Activated CD4-positive, alpha-beta T cell treated with anti-CD3 and anti-CD28 coated beads, Interleukin-2, amount 10 ng/mL, durations not matched to agents 7 days and 5 days (primary cell): ENCODE results near the gene SPAG7. TPM values are rescaled to one million over a fixed set of nuclear protein-coding genes. Genes with fewer than 3 reads are reported as not detected.
"Not testable (repeated sequence)": the region's sequence is repeated elsewhere in the genome, so short reads cannot be mapped to it uniquely, and the experiment has no call there.

Source experiments
- CTCF ChIA-PET: fragments of 350-600 bp; sonication (Branson Sonifier 250); formaldehyde crosslinking; loops from one replicate; lab custom pipeline; 2021; ENCODE audit warnings: antibody characterized with exemption; lab: Charles Lee
- POLR2A ChIA-PET: fragments of 350-600 bp; sonication (Branson Sonifier 250); formaldehyde crosslinking; loops from one replicate; lab custom pipeline; 2021; ENCODE audit warnings: antibody characterized with exemption; lab: Charles Lee
- DNase-seq: peaks from one replicate; pipeline ENCODE4 v3.0.0-alpha.2; 2020
- H3K27ac Mint-ChIP-seq: one replicate; pipeline ENCODE4 v1.8.0; 2021; ENCODE audit warnings: mild to moderate bottlenecking, moderate library complexity, mixed read lengths
- H3K27me3 Mint-ChIP-seq: one replicate; pipeline ENCODE4 v1.8.0; 2021; ENCODE audit warnings: mixed read lengths
- H3K36me3 Mint-ChIP-seq: one replicate; pipeline ENCODE4 v1.8.0; 2021; ENCODE audit warnings: low read depth, mixed read lengths
- H3K4me1 Mint-ChIP-seq: one replicate; pipeline ENCODE4 v1.8.0; 2021; ENCODE audit warnings: mixed read lengths
- H3K4me3 Mint-ChIP-seq: one replicate; pipeline ENCODE4 v1.8.0; 2021; ENCODE audit warnings: mild to moderate bottlenecking, moderate library complexity, mixed read lengths
- H3K9me3 Mint-ChIP-seq: one replicate; pipeline ENCODE4 v1.8.0; 2021; ENCODE audit warnings: mixed read lengths
- microRNA-seq: library from miRNA; unstranded; fragments of <30 nt; microRNA quantifications from one replicate; pipeline ENCODE4 v1.2.0, GENCODE V29; 2021; ENCODE audit warnings: borderline microRNAs expressed, borderline replicate concordance
- total RNA-seq, 2 experiments: library from RNA; stranded (reverse); gene quantifications; one replicate each; pipeline ENCODE4 v1.2.3, GENCODE V29; 2021

Gene SPAG7
- total RNA-seq, 2 experiments from 2014 or later, result 47.7 to 53.6 TPM

DNA sequence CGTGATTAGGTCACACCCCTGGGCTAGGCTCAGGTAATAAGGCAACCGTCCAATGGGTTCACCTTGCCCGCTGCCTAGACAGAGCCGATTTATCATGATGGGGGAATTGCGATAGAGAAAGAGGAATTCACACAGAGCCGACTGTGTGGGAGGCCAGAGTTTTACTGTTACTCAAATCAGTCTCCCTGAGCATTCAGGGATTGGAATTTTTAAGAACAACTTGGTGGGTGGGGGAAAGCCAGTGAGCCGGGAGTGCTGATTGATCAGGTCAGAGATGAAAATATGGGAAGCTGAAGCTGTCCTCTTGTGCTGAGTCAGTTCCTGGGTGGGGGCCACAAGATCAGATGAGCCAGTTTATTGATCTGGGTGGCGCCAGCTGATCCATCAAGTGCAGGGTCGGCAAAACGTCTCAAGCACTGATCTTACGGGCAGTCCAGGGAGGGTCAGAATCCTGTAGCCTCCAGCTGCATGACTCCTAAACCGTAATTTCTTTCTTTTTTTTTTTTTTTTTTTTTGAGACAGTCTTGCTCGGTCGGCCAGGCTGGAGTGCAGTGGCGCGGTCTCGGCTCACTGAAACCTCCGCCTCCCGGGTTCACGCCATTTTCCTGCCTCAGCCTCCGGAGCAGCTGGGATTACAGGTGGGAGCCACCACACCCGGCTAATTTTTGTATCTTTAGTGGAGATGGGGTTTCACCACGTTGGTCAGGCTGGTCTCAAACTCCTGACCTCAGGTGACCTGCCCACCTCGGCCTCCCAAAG is 40.9 kb downstream of the SPAG7 start:
- H3K27ac Mint-ChIP-seq, H3K9me3 Mint-ChIP-seq, H3K27me3 Mint-ChIP-seq, POLR2A ChIA-PET, DNase-seq, CTCF ChIA-PET, H3K4me1 Mint-ChIP-seq, H3K4me3 Mint-ChIP-seq: not testable (repeated sequence)
- H3K36me3 Mint-ChIP-seq, result peaks cover 29% of the 10 kb centered on the region

DNA sequence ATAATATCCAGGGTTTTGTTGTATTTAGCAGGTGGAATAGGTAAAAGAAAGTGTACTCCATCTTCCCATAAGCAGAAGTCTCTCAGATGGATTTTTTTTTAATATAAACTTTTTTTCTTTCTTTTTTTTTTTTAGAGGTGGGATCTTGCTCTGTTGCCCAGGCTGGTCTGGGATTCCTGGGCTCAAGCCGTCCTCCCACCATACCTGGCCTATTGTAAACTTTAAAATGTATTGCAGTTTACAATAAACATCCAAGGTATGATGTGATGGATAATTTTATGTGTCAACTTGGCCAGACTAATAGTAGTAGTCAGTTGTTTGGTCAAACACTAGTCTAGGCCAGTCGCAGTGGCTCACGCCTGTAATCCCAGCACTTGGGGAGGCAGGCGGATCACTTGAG is 46.3 kb downstream of the SPAG7 start:
- ChIA-PET POLR2A (interaction anchor here (0.6 to 0.7 kb wide), 2 partner anchors 11 to 19 kb away, joined by 6 to 7 read pairs; partner anchors contain the start of genes RNF167 and SLC25A11), CTCF (interaction anchor here (0.6 to 0.9 kb wide), 2 partner anchors 12 to 912 kb away, joined by 3 read pairs; no protein-coding TSS in a partner anchor)
- peaks cover under 1% of the 10 kb centered on the region for H3K4me1 Mint-ChIP-seq
- no peak for DNase-seq
- H3K9me3 Mint-ChIP-seq, result no peaks in the 10 kb centered on the region
- H3K27ac Mint-ChIP-seq, result no peak overlapping the region
- H3K4me3 Mint-ChIP-seq, result no peak overlapping the region
- peaks cover 2% of the 10 kb centered on the region for H3K36me3 Mint-ChIP-seq
- no peaks in the 10 kb centered on the region for H3K27me3 Mint-ChIP-seq

DNA sequence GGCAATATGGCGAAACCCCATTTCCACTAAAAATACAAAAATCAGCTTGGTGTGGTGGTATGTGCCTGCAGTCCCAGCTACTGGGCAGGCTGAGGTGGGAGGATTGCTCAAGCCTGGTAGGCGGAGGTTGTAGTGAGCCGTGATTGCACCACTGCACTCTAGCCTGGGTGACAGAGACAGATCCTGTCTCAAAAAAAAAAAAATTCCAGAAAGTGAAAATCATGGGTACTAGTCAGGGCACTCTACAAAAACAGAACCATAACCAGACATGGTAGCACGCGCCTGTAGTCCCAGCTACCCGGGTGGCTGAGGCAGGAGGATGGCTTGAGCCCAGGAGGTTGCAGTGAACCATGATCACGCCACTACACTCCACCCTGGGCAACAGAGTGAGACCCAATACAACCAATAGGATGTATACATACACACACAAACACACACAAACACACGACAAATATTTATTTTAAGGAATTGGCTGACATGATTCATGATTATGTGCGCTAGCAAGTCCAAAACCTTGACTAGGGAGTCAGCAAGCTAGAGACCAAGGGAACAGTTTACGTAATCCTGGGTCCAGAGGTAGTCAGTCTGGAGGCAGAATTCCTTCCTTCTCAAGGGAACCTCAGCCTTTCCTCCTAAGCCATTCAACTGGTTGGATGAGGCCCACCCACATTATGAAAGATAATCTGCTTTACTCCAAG is 47.1 kb downstream of the SPAG7 start:
- no peak for DNase-seq
- ChIA-PET POLR2A (interaction anchor here (0.6 kb wide), 1 partner anchor 10 kb away, joined by 6 read pairs; no protein-coding TSS in a partner anchor), CTCF (interaction anchor here (0.6 to 3.7 kb wide), 3 partner anchors 11 to 913 kb away, joined by 3 to 17 read pairs (median 3); no protein-coding TSS in a partner anchor)
- Mint-ChIP-seq H3K4me3 (no peak overlapping the region), H3K27ac (no peak overlapping the region), H3K27me3 (no peaks in the 10 kb centered on the region), H3K9me3 (no peaks in the 10 kb centered on the region), H3K36me3 (peaks cover 2% of the 10 kb centered on the region), H3K4me1 (no peaks in the 10 kb centered on the region)

DNA sequence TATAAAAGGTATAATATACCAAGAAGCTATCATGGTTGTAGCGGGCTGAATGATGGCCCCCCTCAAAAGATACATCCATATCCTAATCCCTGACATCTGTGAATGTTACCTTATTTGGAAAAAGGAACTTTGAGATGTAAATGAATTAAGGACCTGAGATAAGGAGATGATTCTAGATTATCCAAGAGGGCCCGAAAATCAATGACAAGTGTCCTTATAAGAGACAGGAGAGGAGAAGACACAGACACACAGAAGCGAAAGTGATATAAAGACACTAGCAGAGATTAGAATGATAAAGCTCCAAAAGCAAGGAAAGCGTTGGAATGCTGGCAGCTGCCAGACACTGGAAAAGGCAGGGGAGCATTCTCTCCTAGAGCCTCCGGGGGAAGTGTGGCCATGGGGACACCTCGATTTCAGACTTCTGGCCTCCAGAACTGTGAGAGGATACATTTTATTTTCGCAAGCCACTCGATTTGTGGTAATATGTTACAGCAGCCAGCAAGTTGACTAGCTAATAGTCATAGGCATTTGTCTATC is 48.0 kb downstream of the SPAG7 start:
- H3K36me3 Mint-ChIP-seq, result peaks cover 1% of the 10 kb centered on the region
- DNase-seq, result no peak
- ChIA-PET CTCF (interaction anchor here (3.7 kb wide), 1 partner anchor 10 kb away, joined by 17 read pairs; no protein-coding TSS in a partner anchor), POLR2A (no interaction called here)
- no peak overlapping the region for H3K4me3 Mint-ChIP-seq
- no peaks in the 10 kb centered on the region for H3K9me3 Mint-ChIP-seq
- H3K27me3 Mint-ChIP-seq, result no peaks in the 10 kb centered on the region
- no peaks in the 10 kb centered on the region for H3K4me1 Mint-ChIP-seq
- H3K27ac Mint-ChIP-seq, result no peak overlapping the region

DNA sequence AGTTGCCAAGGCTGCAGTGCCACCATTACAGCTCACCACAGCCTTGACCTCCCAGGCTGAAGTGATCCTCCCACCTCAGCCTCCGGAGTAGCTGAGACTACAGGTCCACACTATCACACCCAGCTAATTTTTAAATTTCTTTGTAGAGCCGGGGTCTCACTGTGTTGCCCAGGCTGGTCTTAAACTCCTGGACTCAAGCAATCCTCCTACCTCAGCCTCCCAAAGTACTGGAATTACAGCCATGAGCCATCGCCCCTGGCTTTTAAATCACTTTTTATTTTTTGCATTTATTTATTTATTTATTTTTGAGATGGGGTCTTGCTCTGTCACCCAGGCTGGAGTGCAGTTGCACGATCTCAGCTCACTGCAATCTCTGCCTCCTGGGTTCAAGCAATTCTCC is 53.1 kb downstream of the SPAG7 start:
- H3K9me3 Mint-ChIP-seq, H3K4me3 Mint-ChIP-seq: not testable (repeated sequence)

DNA sequence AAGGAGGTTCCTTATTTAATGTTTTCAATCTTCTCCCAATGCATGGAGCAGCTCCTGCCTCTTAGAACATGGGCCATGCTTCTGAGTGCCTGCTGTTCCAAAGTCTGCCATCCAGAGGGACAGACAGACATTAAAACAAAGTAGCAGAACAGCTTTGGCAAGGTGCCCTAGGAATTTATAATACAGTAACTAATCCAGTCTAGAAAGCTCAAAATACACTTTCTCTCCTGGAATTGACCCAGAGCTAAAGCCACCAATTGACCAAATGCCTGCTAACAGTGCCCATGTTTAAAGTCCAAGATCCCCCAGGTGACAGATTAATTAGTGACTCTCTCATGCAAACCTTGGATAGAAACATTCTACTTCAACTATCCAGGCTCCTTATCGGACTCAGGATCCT is 53.6 kb downstream of the SPAG7 start:
- Mint-ChIP-seq H3K4me1 (no peaks in the 10 kb centered on the region), H3K27ac (no peak overlapping the region), H3K27me3 (peaks cover 6% of the 10 kb centered on the region), H3K4me3 (no peak overlapping the region), H3K36me3 (no peaks in the 10 kb centered on the region), H3K9me3 (no peaks in the 10 kb centered on the region)
- ChIA-PET POLR2A (interaction anchor here (1.1 kb wide), 1 partner anchor 26 kb away, joined by 3 read pairs; the partner anchor contains the start of genes RNF167 and SLC25A11), CTCF (interaction anchor here (0.7 to 1.6 kb wide), 4 partner anchors 9 to 18 kb away, joined by 3 to 5 read pairs (median 4); partner anchors contain the start of gene CHRNE)
- no peak for DNase-seq

More for the DNA sequence above, 53.1 kb downstream of the SPAG7 start:
- H3K27me3 Mint-ChIP-seq, POLR2A ChIA-PET, H3K36me3 Mint-ChIP-seq, H3K4me1 Mint-ChIP-seq, DNase-seq, H3K27ac Mint-ChIP-seq: not testable (repeated sequence)
- CTCF ChIA-PET, result interaction anchor here (1.1 kb wide), 1 partner anchor 15 kb away, joined by 4 read pairs; no protein-coding TSS in a partner anchor

Small RNA genes within 50 kb of the gene (microRNA-seq; reads per million reads assigned to microRNA genes)
- 0.63 reads per million for gene MIR6864
- 0.63 reads per million for gene MIR6865

Other genes with a start within 250 kb of the SPAG7 start
- gene MED11, start 236.4 kb downstream of the SPAG7 start, total RNA-seq, result 10 to 100 TPM; 19.6 to 23.6 TPM
- gene ZMYND15, start 228.0 kb downstream of the SPAG7 start, total RNA-seq, result under 1 TPM in 1 of 2 experiments, not detected in 1; 0.07 TPM
- gene CXCL16, start 227.9 kb downstream of the SPAG7 start, total RNA-seq, result 1 to 10 TPM in 1 of 2 experiments, under 1 TPM in 1; 0.94 to 1.6 TPM
- not detected for gene TM4SF5, start 195.9 kb downstream of the SPAG7 start, total RNA-seq
- gene VMO1, start 181.5 kb downstream of the SPAG7 start, total RNA-seq, result under 1 TPM in 1 of 2 experiments, not detected in 1; 0.32 TPM
- not detected for gene GLTPD2, start 178.9 kb downstream of the SPAG7 start, total RNA-seq
- 100 to 1,000 TPM in 1 of 2 experiments, 10 to 100 TPM in 1; 95.3 to 115 TPM for gene PSMB6, start 171.7 kb downstream of the SPAG7 start, total RNA-seq
- gene PLD2, start 160.7 kb downstream of the SPAG7 start, total RNA-seq, result 10 to 100 TPM; 16.6 to 17.3 TPM
- gene MINK1, start 134.5 kb downstream of the SPAG7 start, total RNA-seq, result 100 to 1,000 TPM; 112 to 133 TPM
- gene C17orf107, start 68.3 kb downstream of the SPAG7 start, total RNA-seq, result under 1 TPM; 0.77 to 0.92 TPM
- gene CHRNE, start 64.7 kb downstream of the SPAG7 start, total RNA-seq, result under 1 TPM; 0.25 to 0.42 TPM
- not detected for gene GP1BA, start 35.5 kb downstream of the SPAG7 start, total RNA-seq
- 10 to 100 TPM; 73.0 to 75.3 TPM for gene SLC25A11, start 27.8 kb downstream of the SPAG7 start, total RNA-seq
- 100 to 1,000 TPM; 254 to 273 TPM for gene RNF167, start 27.5 kb downstream of the SPAG7 start, total RNA-seq
- gene PFN1, start 19.3 kb downstream of the SPAG7 start, total RNA-seq, result 1,000 to 10,000 TPM; 2,428 to 2,438 TPM
- gene ENO3, start 16.7 kb downstream of the SPAG7 start, total RNA-seq, result 10 to 100 TPM; 44.9 to 54.8 TPM
- gene CAMTA2, start 19.9 kb upstream of the SPAG7 start, total RNA-seq, result 10 to 100 TPM; 58.2 to 62.7 TPM
- under 1 TPM; 0.35 to 0.50 TPM for gene INCA1, start 29.7 kb upstream of the SPAG7 start, total RNA-seq
- 10 to 100 TPM; 36.6 to 48.8 TPM for gene KIF1C, start 30.1 kb upstream of the SPAG7 start, total RNA-seq
- under 1 TPM; 0.48 to 0.82 TPM for gene SLC52A1, start 67.6 kb upstream of the SPAG7 start, total RNA-seq
- gene ZFP3, start 110.7 kb upstream of the SPAG7 start, total RNA-seq, result 1 to 10 TPM; 6.5 to 7.5 TPM
- 10 to 100 TPM in 1 of 2 experiments, 1 to 10 TPM in 1; 9.3 to 12.0 TPM for gene ZNF232, start 144.1 kb upstream of the SPAG7 start, total RNA-seq
- gene USP6, start 148.2 kb upstream of the SPAG7 start, total RNA-seq, result under 1 TPM; 0.05 to 0.06 TPM
- gene ZNF594, start 224.1 kb upstream of the SPAG7 start, total RNA-seq, result 10 to 100 TPM; 11.3 to 11.6 TPM